Transverse colon (tissue), 4 donors: ENCODE data around the gene NR2C2AP.

Source experiments
- CTCF ChIP-seq, 5 experiments: fragments of 200-600 bp in 3 of 5; fragments of 450-650 bp in 2 of 5; sonication (generic) in 3 of 5; IDR thresholded peaks; 1 replicate in 2 of 5; 2 replicates in 3 of 5; pipeline ENCODE4 v1.5.1; 2016 to 2017; ENCODE audit warnings: antibody characterized with exemption in 5 of 5, inconsistent platforms in 3 of 5, mild to moderate bottlenecking in 2 of 5, moderate library complexity in 1 of 5
- EP300 ChIP-seq: sonication (generic); formaldehyde crosslinking; IDR thresholded peaks from one replicate; pipeline ENCODE4 v1.6.1; 2017; ENCODE audit warnings: antibody characterized with exemption, low read depth
- POLR2AphosphoS5 ChIP-seq, 3 donors: sonication (generic); formaldehyde crosslinking; IDR thresholded peaks; one replicate each; pipeline ENCODE4 v1.6.1; 2016; ENCODE audit warnings: antibody characterized with exemption in 3 of 3

GRCh38 chr19:19226663-19227062, 23.4 kb upstream of the NR2C2AP start:
- TF ChIP-seq EP300, result no peak
- no peak for TF ChIP-seq CTCF (IDR thresholded peaks at IDR 0.05)
- no peak for TF ChIP-seq POLR2AphosphoS5 (IDR thresholded peaks at IDR 0.05)
